Measurements from ENCODE around the gene UGCG.

The UGCG gene

GRCh38 chr9:111917980-111918379, 21.4 kb downstream of the UGCG start:
- Histone ChIP-seq H3K36me3 (ENCODE audit: control insufficient read depth, insufficient read depth, low read length) (peaks cover 49% of the 10 kb centered on the region), H3K4me3 (ENCODE audit: extremely low read depth, insufficient read depth, low read length, poor library complexity, severe bottlenecking) (no peak overlapping the region), H3K9me3 (ENCODE audit: control insufficient read depth, low read length) (no peaks in the 10 kb centered on the region), H3K27ac (ENCODE audit: low read depth, low read length, severe bottlenecking) (no peak overlapping the region), H3K4me1 (ENCODE audit: control insufficient read depth, insufficient read depth, low read length, poor library complexity, severe bottlenecking) (no peaks in the 10 kb centered on the region)
- WGBS, 2 experiments (ENCODE audit: insufficient coverage in 2 of 2) = 88 to 98% methylated on average over 5 to 8 of the region's 9 CpGs

- Histone ChIP-seq H3K9me3 (ENCODE audit: control insufficient read depth, low read length) (no peaks in the 10 kb centered on the region), H3K4me3 (ENCODE audit: extremely low read depth, insufficient read depth, low read length, poor library complexity, severe bottlenecking) (no peak overlapping the region), H3K4me1 (ENCODE audit: control insufficient read depth, insufficient read depth, low read length, poor library complexity, severe bottlenecking) (no peaks in the 10 kb centered on the region), H3K27ac (ENCODE audit: low read depth, low read length, severe bottlenecking) (no peak overlapping the region), H3K36me3 (ENCODE audit: control insufficient read depth, insufficient read depth, low read length) (peaks cover 49% of the 10 kb centered on the region)
- 100% methylated on average over 1 of the region's 4 CpGs; no CpG with 5 or more reads in 1 of the 2 experiments for WGBS, 2 experiments (ENCODE audit: insufficient coverage in 2 of 2)
Measured at GRCh38 chr9:111919875-111920274, 23.3 kb downstream of the UGCG start.

GRCh38 chr9:111920531-111920930, 23.9 kb downstream of the UGCG start:
- Histone ChIP-seq H3K4me3 (ENCODE audit: extremely low read depth, insufficient read depth, low read length, poor library complexity, severe bottlenecking) (no peak overlapping the region), H3K36me3 (ENCODE audit: control insufficient read depth, insufficient read depth, low read length) (peaks cover 53% of the 10 kb centered on the region), H3K27ac (ENCODE audit: low read depth, low read length, severe bottlenecking) (no peak overlapping the region), H3K4me1 (ENCODE audit: control insufficient read depth, insufficient read depth, low read length, poor library complexity, severe bottlenecking) (no peaks in the 10 kb centered on the region), H3K9me3 (ENCODE audit: control insufficient read depth, low read length) (no peaks in the 10 kb centered on the region)
- 90 to 98% methylated on average over 5 of the region's 7 CpGs for WGBS, 2 experiments (ENCODE audit: insufficient coverage in 2 of 2)

DNA sequence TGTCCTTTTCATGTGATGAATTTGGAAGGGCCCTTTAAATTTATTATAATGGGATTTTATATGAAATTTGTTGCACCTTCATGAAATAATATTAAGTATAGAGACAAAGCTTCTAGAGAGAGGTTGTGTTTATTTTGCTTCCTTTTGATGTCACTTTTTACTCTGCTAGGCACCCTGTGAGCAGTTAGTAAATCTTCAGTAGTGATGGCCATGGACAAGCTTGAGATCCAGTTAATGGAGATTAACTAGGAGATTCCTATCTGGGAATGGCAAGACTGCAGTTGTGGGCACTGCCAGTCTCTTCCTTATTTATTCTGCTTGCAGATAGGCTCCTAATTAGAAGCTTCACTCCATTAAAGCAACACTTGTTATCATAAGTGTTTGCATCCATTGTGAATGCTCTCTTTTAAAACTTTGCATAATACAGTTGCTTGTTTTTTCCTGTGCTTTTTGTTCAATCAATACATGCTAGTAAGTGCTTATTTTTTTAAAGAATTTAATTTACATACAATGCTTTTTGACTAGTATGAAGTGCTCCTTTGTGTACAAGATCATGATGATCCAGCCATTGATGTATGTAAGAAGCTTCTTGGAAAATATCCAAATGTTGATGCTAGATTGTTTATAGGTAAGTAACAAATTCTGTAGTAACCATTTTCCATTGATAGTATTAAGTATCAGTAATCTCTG, 25.9 kb downstream of the UGCG start:
- Histone ChIP-seq H3K36me3 (ENCODE audit: control insufficient read depth, insufficient read depth, low read length) (peaks cover 57% of the 10 kb centered on the region), H3K9me3 (ENCODE audit: control insufficient read depth, low read length) (no peaks in the 10 kb centered on the region), H3K4me1 (ENCODE audit: control insufficient read depth, insufficient read depth, low read length, poor library complexity, severe bottlenecking) (peaks cover 10% of the 10 kb centered on the region), H3K4me3 (ENCODE audit: extremely low read depth, insufficient read depth, low read length, poor library complexity, severe bottlenecking) (no peak overlapping the region), H3K27ac (ENCODE audit: low read depth, low read length, severe bottlenecking) (no peak overlapping the region)

GRCh38 chr9:111924281-111924680, 27.7 kb downstream of the UGCG start:
- Histone ChIP-seq H3K4me3 (ENCODE audit: extremely low read depth, insufficient read depth, low read length, poor library complexity, severe bottlenecking) (no peak overlapping the region), H3K27ac (ENCODE audit: low read depth, low read length, severe bottlenecking) (no peak overlapping the region), H3K4me1 (ENCODE audit: control insufficient read depth, insufficient read depth, low read length, poor library complexity, severe bottlenecking) (peaks cover 10% of the 10 kb centered on the region), H3K36me3 (ENCODE audit: control insufficient read depth, insufficient read depth, low read length) (peaks cover 56% of the 10 kb centered on the region), H3K9me3 (ENCODE audit: control insufficient read depth, low read length) (no peaks in the 10 kb centered on the region)

- 93% methylated on average over 4 of the region's 7 CpGs; no CpG with 5 or more reads in 1 of the 2 experiments for WGBS, 2 experiments (ENCODE audit: insufficient coverage in 2 of 2)
- Histone ChIP-seq H3K4me1 (ENCODE audit: control insufficient read depth, insufficient read depth, low read length, poor library complexity, severe bottlenecking) (peaks cover 10% of the 10 kb centered on the region), H3K36me3 (ENCODE audit: control insufficient read depth, insufficient read depth, low read length) (peaks cover 61% of the 10 kb centered on the region), H3K27ac (ENCODE audit: low read depth, low read length, severe bottlenecking) (no peak overlapping the region), H3K4me3 (ENCODE audit: extremely low read depth, insufficient read depth, low read length, poor library complexity, severe bottlenecking) (no peak overlapping the region), H3K9me3 (ENCODE audit: control insufficient read depth, low read length) (no peaks in the 10 kb centered on the region)
Measured at GRCh38 chr9:111925017-111925770, 28.6 kb downstream of the UGCG start.

GRCh38 chr9:111925784-111926183, 29.2 kb downstream of the UGCG start:
- H3K4me1 ChIP-seq (ENCODE audit: control insufficient read depth, insufficient read depth, low read length, poor library complexity, severe bottlenecking) = peaks cover 10% of the 10 kb centered on the region
- H3K36me3 ChIP-seq (ENCODE audit: control insufficient read depth, insufficient read depth, low read length) = peaks cover 66% of the 10 kb centered on the region
- 100% methylated on average over 1 of the region's 2 CpGs; no CpG with 5 or more reads in 1 of the 2 experiments for WGBS, 2 experiments (ENCODE audit: insufficient coverage in 2 of 2)
- no peaks in the 10 kb centered on the region for H3K9me3 ChIP-seq (ENCODE audit: control insufficient read depth, low read length)
- no peak overlapping the region for H3K27ac ChIP-seq (ENCODE audit: low read depth, low read length, severe bottlenecking)
- H3K4me3 ChIP-seq (ENCODE audit: extremely low read depth, insufficient read depth, low read length, poor library complexity, severe bottlenecking) = no peak overlapping the region

DNA sequence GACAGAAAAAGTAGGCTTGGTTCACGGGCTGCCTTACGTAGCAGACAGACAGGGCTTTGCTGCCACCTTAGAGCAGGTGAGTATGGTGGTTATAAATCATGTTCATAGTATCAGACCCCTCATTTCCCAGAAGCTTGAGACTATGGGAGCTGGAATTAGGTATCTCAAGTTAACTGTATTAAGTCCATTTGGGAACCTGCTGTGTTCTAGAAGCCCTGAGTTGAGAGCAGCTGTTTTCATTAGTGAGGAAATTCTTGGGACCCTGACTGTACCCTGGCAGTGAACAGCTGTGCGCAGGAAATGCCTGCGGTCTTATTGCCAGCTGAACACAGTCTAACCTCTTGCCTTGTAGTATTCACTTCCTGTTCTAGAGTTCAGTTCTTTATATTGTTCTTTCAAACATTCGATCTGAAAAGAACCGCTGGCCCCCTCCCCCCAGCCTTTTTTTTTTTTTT, 29.8 kb downstream of the UGCG start:
- no peak overlapping the region for H3K4me3 ChIP-seq (ENCODE audit: extremely low read depth, insufficient read depth, low read length, poor library complexity, severe bottlenecking)
- 100% methylated on average over 2 to 4 of the region's 6 CpGs for WGBS, 2 experiments (ENCODE audit: insufficient coverage in 2 of 2)
- no peak overlapping the region for H3K27ac ChIP-seq (ENCODE audit: low read depth, low read length, severe bottlenecking)
- H3K36me3 ChIP-seq (ENCODE audit: control insufficient read depth, insufficient read depth, low read length) = peaks cover 66% of the 10 kb centered on the region
- peaks cover 10% of the 10 kb centered on the region for H3K4me1 ChIP-seq (ENCODE audit: control insufficient read depth, insufficient read depth, low read length, poor library complexity, severe bottlenecking)
- H3K9me3 ChIP-seq (ENCODE audit: control insufficient read depth, low read length) = no peaks in the 10 kb centered on the region

GRCh38 chr9:111928359-111928720, 31.7 kb downstream of the UGCG start:
- H3K4me1 ChIP-seq (ENCODE audit: control insufficient read depth, insufficient read depth, low read length, poor library complexity, severe bottlenecking) = peaks cover 10% of the 10 kb centered on the region
- no peak overlapping the region for H3K4me3 ChIP-seq (ENCODE audit: extremely low read depth, insufficient read depth, low read length, poor library complexity, severe bottlenecking)
- no peak overlapping the region for H3K27ac ChIP-seq (ENCODE audit: low read depth, low read length, severe bottlenecking)
- no peaks in the 10 kb centered on the region for H3K9me3 ChIP-seq (ENCODE audit: control insufficient read depth, low read length)
- H3K36me3 ChIP-seq (ENCODE audit: control insufficient read depth, insufficient read depth, low read length) = peaks cover 74% of the 10 kb centered on the region

DNA sequence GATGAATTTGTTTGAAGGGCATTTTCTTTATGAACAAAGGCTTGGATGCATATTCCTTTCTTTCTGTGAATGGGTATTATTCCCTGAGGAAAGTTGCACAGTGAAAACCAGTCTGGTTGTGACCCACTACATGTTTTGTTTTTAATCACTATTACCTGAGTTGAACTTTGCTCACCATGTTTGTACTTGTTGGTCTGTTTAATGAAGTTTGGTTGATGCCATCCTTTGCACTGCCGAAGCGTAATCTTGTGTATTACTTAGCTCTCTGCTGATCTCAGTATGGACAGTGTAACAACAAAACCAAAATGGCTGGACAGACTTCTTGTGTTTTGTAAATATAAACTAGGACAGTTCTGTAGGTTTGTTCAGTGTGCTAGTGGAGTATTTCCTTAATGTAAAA, 38.1 kb downstream of the UGCG start:
- H3K27ac ChIP-seq (ENCODE audit: low read depth, low read length, severe bottlenecking) = no peak overlapping the region
- H3K4me1 ChIP-seq (ENCODE audit: control insufficient read depth, insufficient read depth, low read length, poor library complexity, severe bottlenecking) = no peaks in the 10 kb centered on the region
- H3K36me3 ChIP-seq (ENCODE audit: control insufficient read depth, insufficient read depth, low read length) = peaks cover 57% of the 10 kb centered on the region
- WGBS, 2 experiments (ENCODE audit: insufficient coverage in 2 of 2) = 100% methylated on average over 2 of the region's 2 CpGs
- no peak overlapping the region for H3K4me3 ChIP-seq (ENCODE audit: extremely low read depth, insufficient read depth, low read length, poor library complexity, severe bottlenecking)
- H3K9me3 ChIP-seq (ENCODE audit: control insufficient read depth, low read length) = no peaks in the 10 kb centered on the region

DNA sequence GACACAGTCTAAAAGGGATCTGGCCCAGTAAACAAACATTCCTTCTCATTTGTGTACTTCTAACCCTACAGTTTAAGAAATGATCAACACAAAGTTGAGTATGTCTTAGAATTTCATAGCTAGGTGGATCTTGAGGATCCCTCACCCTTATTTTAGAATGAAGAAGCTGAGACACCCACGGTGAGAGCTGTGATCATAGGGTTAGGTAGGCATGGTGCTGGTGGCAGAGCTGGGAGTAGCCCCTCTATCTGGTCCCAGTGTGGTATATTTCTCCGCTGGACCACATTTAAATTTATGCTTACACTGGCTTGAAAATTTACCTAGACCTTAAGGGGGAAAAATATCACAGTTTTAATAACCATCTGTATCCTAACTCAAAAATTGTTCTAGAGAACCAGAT, 39.8 kb downstream of the UGCG start:
- Histone ChIP-seq H3K4me3 (ENCODE audit: extremely low read depth, insufficient read depth, low read length, poor library complexity, severe bottlenecking) (no peak overlapping the region), H3K27ac (ENCODE audit: low read depth, low read length, severe bottlenecking) (no peak overlapping the region), H3K9me3 (ENCODE audit: control insufficient read depth, low read length) (no peaks in the 10 kb centered on the region), H3K36me3 (ENCODE audit: control insufficient read depth, insufficient read depth, low read length) (peaks cover 46% of the 10 kb centered on the region), H3K4me1 (ENCODE audit: control insufficient read depth, insufficient read depth, low read length, poor library complexity, severe bottlenecking) (peaks cover 3% of the 10 kb centered on the region)
- 100% methylated on average over 1 of the region's 2 CpGs; no CpG with 5 or more reads in 1 of the 2 experiments for WGBS, 2 experiments (ENCODE audit: insufficient coverage in 2 of 2)
